GM21526 (cell line): ENCODE data around the gene FCN1.
"Not testable (repeated sequence)": the region's sequence is repeated elsewhere in the genome, so short reads cannot be mapped to it uniquely, and the experiment has no call there.

Source experiments
- ATAC-seq: cut with Tn5 transposase; IDR thresholded peaks from one replicate; pipeline ENCODE4 v1.9.1; 2021; ENCODE audit warnings: moderate library complexity; ENCODE audit not compliant: unreplicated experiment, low FRiP score

FCN1 gene

DNA sequence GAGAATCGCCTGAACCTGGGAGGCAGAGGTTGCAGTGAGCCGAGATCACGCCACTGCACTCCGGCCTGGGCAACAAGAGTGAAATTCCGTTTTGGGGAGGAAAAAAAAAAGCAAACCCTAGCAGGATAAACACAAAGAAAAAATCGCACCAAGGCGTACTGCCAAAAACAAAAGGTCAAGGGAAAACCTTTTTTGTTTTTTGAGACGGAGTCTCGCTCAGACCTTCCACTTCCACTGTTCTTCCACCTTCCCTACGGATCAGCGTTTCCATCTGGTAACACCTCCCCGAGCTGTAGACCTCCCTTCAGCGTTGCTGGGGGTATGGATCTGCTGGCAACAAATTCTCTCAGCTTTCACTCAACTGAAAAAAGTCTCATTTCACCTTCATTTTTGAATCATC lies 57.2 kb downstream of the FCN1 start:
- ATAC-seq = no peak

DNA sequence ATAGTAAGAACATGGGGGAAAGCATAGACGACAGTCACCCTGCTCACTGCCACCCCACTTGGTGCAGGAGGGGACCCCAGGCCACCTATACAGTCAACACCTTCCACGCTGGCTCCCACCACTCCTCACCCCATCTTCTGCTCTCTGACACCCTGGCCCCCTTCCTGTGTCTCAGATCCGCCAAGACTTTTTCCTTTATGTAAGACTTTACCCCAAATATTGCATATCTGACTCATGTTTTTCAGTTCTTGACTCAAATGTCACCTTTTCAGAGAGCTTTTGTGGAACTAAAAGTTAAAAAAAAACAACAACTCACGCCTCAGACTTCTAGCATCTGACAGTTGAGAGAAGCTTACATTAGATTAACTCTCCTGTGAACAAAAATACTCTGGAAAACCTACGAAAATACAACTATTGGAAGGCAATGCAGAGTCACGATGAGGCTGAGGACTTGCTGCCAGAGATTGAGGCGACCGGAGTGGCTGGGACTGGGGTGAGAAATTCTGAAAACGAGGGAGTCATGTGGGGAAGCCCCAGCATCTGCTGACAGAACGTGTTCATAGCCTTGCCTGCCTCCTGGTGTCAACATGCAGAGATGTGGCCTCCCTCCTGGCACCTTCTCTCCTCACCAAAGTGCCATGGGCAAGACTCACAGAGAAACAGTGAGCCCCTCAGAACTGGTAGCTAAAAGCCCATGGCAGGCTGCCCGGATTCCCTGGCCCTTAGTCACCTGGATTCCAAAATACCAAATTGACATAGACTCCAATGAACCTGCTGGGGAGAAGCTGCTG lies 59.5 kb downstream of the FCN1 start:
- ATAC-seq = peak; percentile 76

DNA sequence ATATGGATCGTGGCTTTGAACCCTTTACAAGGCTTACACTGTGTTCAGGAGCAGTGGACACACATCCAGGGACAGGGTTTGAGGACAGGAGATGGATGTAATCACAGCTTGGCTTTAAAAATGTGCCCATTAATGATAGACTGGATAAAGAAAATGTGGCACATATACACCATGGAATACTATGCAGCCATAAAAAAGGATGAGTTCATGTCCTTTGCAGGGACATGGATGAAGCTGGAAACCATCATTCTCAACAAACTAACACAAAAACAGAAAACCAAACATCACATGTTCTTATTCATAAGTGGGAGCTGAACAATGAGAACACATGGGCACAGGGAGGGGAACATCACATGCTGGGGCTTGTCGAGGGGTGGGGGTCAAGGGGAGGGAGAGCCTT lies 60.3 kb downstream of the FCN1 start:
- ATAC-seq = not testable (repeated sequence)

DNA sequence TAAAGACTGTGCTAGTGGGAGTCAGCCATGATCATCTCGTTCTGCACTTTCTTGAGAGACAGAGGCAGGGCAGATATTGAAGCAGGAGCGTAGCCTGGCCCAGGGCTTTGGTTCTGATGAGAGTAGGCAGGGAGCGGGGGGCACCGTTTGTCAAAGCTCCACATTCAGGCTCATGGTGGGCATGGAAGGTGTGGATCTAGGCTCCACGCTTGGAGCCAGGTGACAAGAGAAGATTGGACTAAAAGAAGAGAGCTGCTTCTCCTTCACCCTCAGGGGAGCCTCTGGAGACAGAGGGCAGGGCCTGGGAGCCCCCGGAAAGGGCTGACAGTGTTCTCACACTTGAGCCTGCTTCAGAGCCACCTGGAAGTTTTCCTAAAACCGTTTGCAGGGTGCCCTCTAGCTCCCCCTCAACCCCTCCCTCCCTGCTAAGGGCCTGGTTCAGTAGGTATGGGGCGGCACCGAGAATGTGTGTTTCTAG lies 61.8 kb downstream of the FCN1 start:
- ATAC-seq = no peak
